Activated CD8-positive, alpha-beta memory T cell treated with anti-CD3 and anti-CD28 coated beads, Interleukin-2, amount 10 ng/mL, durations not matched to agents 7 days and 5 days (primary cell): ENCODE data around the gene ANKRD65. TPM values are rescaled to one million over a fixed set of nuclear protein-coding genes. Genes with fewer than 3 reads are reported as not detected.
"Not testable (repeated sequence)": the region's sequence is repeated elsewhere in the genome, so short reads cannot be mapped to it uniquely, and the experiment has no call there.

Experiments
- ATAC-seq: fragments of 150-1000 bp; cut with Tn5 transposase; one replicate; pipeline ENCODE4 v1.10.0; 2021; ENCODE audit warnings: moderate library complexity
- CTCF ChIA-PET: fragments of 350-600 bp; sonication (Branson Sonifier 250); formaldehyde crosslinking; loops from one replicate; lab custom pipeline; 2021; ENCODE audit warnings: antibody characterized with exemption; lab: Charles Lee
- DNase-seq: peaks from one replicate; pipeline ENCODE4 v3.0.0-alpha.2; 2020
- H3K27ac Mint-ChIP-seq: one replicate; pipeline ENCODE4 v1.8.0; 2021; ENCODE audit warnings: mild to moderate bottlenecking, mixed read lengths
- H3K27me3 Mint-ChIP-seq: one replicate; pipeline ENCODE4 v1.8.0; 2021; ENCODE audit warnings: mixed read lengths
- H3K36me3 Mint-ChIP-seq: one replicate; pipeline ENCODE4 v1.8.0; 2021; ENCODE audit warnings: mild to moderate bottlenecking, mixed read lengths
- H3K4me1 Mint-ChIP-seq: one replicate; pipeline ENCODE4 v1.8.0; 2021; ENCODE audit warnings: mixed read lengths
- H3K4me3 Mint-ChIP-seq: one replicate; pipeline ENCODE4 v1.8.0; 2021; ENCODE audit warnings: mild to moderate bottlenecking, moderate library complexity, mixed read lengths
- H3K9me3 Mint-ChIP-seq: one replicate; pipeline ENCODE4 v1.8.0; 2022; ENCODE audit warnings: low read depth, mixed read lengths
- total RNA-seq, 2 experiments: library from RNA; stranded (reverse); gene quantifications; one replicate each; pipeline ENCODE4 v1.2.3, GENCODE V29; 2021

ANKRD65 gene
- total RNA-seq, 2 experiments from 2014 or later, result not detected

GRCh38 chr1:1370094-1370493, 51.0 kb downstream of the ANKRD65 start:
- H3K4me1 Mint-ChIP-seq, result peaks cover 31% of the 10 kb centered on the region
- H3K9me3 Mint-ChIP-seq, H3K4me3 Mint-ChIP-seq, ATAC-seq, DNase-seq, H3K27ac Mint-ChIP-seq, H3K27me3 Mint-ChIP-seq, H3K36me3 Mint-ChIP-seq: not testable (repeated sequence)
- CTCF ChIA-PET, result interaction anchor here (1.3 to 5.8 kb wide), 3 partner anchors 17 to 306 kb away, joined by 3 to 42 read pairs (median 5); no protein-coding TSS in a partner anchor

Other genes starting within 250 kb of the ANKRD65 start
- gene TTLL10, start 247.4 kb downstream of the ANKRD65 start, total RNA-seq, result not detected
- gene TNFRSF18, start 214.7 kb downstream of the ANKRD65 start, total RNA-seq, result 100 to 1,000 TPM in 1 of 2 experiments, 10 to 100 TPM in 1; 28.1 to 156 TPM
- 10 to 100 TPM in 1 of 2 experiments, 1 to 10 TPM in 1; 8.1 to 72.4 TPM for gene TNFRSF4, start 207.1 kb downstream of the ANKRD65 start, total RNA-seq
- gene SDF4, start 189.3 kb downstream of the ANKRD65 start, total RNA-seq, result 100 to 1,000 TPM; 109 to 144 TPM
- 10 to 100 TPM; 17.6 to 25.5 TPM for gene B3GALT6, start 189.0 kb downstream of the ANKRD65 start, total RNA-seq
- gene C1QTNF12, start 174.6 kb downstream of the ANKRD65 start, total RNA-seq, result 1 to 10 TPM; 2.0 to 2.6 TPM
- 10 to 100 TPM; 71.3 to 83.3 TPM for gene UBE2J2, start 147.4 kb downstream of the ANKRD65 start, total RNA-seq
- gene SCNN1D, start 140.8 kb downstream of the ANKRD65 start, total RNA-seq, result 1 to 10 TPM; 4.7 to 5.0 TPM
- 10 to 100 TPM; 71.7 to 99.9 TPM for gene ACAP3, start 113.3 kb downstream of the ANKRD65 start, total RNA-seq
- gene PUSL1, start 112.7 kb downstream of the ANKRD65 start, total RNA-seq, result 10 to 100 TPM; 26.3 to 27.2 TPM
- 100 to 1,000 TPM; 126 to 135 TPM for gene INTS11, start 96.6 kb downstream of the ANKRD65 start, total RNA-seq
- 10 to 100 TPM; 17.6 to 18.5 TPM for gene CPTP, start 96.5 kb downstream of the ANKRD65 start, total RNA-seq
- under 1 TPM; 0.77 to 0.82 TPM for gene TAS1R3, start 90.0 kb downstream of the ANKRD65 start, total RNA-seq
- 10 to 100 TPM; 35.2 to 42.0 TPM for gene DVL1, start 71.9 kb downstream of the ANKRD65 start, total RNA-seq
- under 1 TPM in 1 of 2 experiments, not detected in 1; 0.61 TPM for gene MXRA8, start 62.7 kb downstream of the ANKRD65 start, total RNA-seq
- 100 to 1,000 TPM; 139 to 141 TPM for gene AURKAIP1, start 46.1 kb downstream of the ANKRD65 start, total RNA-seq
- 100 to 1,000 TPM; 120 to 124 TPM for gene CCNL2, start 21.9 kb downstream of the ANKRD65 start, total RNA-seq
- 100 to 1,000 TPM in 1 of 2 experiments, 10 to 100 TPM in 1; 95.2 to 130 TPM for gene MRPL20, start 14.0 kb downstream of the ANKRD65 start, total RNA-seq
- under 1 TPM; 0.20 to 0.28 TPM for gene VWA1, start 14.4 kb upstream of the ANKRD65 start, total RNA-seq
- gene ATAD3C, start 28.4 kb upstream of the ANKRD65 start, total RNA-seq, result under 1 TPM; 0.38 to 0.87 TPM
- gene ATAD3B, start 50.5 kb upstream of the ANKRD65 start, total RNA-seq, result 10 to 100 TPM; 46.5 to 63.3 TPM
- 10 to 100 TPM; 45.1 to 58.9 TPM for gene ATAD3A, start 90.9 kb upstream of the ANKRD65 start, total RNA-seq
- under 1 TPM; 0.38 to 0.61 TPM for gene TMEM240, start 119.3 kb upstream of the ANKRD65 start, total RNA-seq
- gene SSU72, start 153.6 kb upstream of the ANKRD65 start, total RNA-seq, result 100 to 1,000 TPM; 114 to 132 TPM
- 1 to 10 TPM; 3.1 to 4.4 TPM for gene FNDC10, start 178.9 kb upstream of the ANKRD65 start, total RNA-seq
- gene MIB2, start 194.2 kb upstream of the ANKRD65 start, total RNA-seq, result 10 to 100 TPM; 40.0 to 48.3 TPM
- 1 to 10 TPM in 1 of 2 experiments, under 1 TPM in 1; 0.79 to 1.2 TPM for gene MMP23B, start 210.9 kb upstream of the ANKRD65 start, total RNA-seq
- 10 to 100 TPM; 40.5 to 45.9 TPM for gene CDK11B, start 237.7 kb upstream of the ANKRD65 start, total RNA-seq